ENCODE results near the gene NEGR1. TPM values are rescaled to one million over a fixed set of nuclear protein-coding genes. Genes with fewer than 3 reads are reported as not detected.

The NEGR1 gene
- total and polyA plus RNA-seq, 7 donors = 0.69 to 69.2 (median 42.5) TPM

DNA sequence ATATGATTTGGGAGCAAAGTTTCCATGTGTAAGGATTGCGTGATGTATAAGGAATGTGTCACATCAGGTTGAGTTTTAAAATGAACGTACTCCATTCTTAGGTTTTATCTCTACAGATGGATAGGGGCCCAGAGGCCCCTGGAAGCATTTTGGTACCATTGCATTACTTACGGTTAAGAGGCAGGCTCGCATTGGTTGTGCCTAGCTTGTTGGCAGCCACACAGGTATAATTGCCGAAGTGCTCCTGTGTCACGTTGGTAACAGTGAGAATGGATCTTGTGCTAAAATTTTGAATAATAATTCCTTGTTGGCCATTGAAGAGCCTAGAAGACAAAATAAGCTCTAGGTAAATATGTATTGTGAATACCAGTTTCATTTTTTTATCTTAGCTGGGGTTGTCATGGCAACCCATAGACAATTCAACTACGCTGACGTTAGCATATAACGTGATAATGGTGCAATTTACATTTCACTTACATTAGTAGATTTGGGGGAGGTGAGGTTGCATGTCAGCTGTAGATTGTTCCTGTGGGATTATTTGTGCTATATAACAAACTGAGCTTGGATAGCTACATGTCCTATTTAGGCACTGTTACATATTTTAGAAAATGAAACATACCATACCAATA is 689.6 kb downstream of the NEGR1 start:
- TF ChIP-seq POLR2A (IDR thresholded peaks at IDR 0.05) = no peak
- no peak for TF ChIP-seq EP300 (IDR thresholded peaks at IDR 0.05)
- TF ChIP-seq POLR2AphosphoS5 (IDR thresholded peaks at IDR 0.05) = no peak
- TF ChIP-seq, protein P1, sequence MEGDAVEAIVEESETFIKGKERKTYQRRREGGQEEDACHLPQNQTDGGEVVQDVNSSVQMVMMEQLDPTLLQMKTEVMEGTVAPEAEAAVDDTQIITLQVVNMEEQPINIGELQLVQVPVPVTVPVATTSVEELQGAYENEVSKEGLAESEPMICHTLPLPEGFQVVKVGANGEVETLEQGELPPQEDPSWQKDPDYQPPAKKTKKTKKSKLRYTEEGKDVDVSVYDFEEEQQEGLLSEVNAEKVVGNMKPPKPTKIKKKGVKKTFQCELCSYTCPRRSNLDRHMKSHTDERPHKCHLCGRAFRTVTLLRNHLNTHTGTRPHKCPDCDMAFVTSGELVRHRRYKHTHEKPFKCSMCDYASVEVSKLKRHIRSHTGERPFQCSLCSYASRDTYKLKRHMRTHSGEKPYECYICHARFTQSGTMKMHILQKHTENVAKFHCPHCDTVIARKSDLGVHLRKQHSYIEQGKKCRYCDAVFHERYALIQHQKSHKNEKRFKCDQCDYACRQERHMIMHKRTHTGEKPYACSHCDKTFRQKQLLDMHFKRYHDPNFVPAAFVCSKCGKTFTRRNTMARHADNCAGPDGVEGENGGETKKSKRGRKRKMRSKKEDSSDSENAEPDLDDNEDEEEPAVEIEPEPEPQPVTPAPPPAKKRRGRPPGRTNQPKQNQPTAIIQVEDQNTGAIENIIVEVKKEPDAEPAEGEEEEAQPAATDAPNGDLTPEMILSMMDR (IDR thresholded peaks at IDR 0.05) = no peak
- Histone ChIP-seq H3K4me1 (peaks cover 0 to 15% (median 10%) of the 10 kb centered on the region in 4 donors), H3K4me3 (no peak overlapping the region), H3K27ac (no peak overlapping the region), H3K36me3 (peaks cover 0 to 4% (median 0%) of the 10 kb centered on the region in 4 donors), H3K9me3 (no peaks in the 10 kb centered on the region), H3K27me3 (no peaks in the 10 kb centered on the region)
- 74 to 75% methylated on average over 9 of the region's 9 CpGs for WGBS, 2 donors
- intact Hi-C loops (cut with DNase I) = no loop called here
- DNase-seq = no peak

DNA sequence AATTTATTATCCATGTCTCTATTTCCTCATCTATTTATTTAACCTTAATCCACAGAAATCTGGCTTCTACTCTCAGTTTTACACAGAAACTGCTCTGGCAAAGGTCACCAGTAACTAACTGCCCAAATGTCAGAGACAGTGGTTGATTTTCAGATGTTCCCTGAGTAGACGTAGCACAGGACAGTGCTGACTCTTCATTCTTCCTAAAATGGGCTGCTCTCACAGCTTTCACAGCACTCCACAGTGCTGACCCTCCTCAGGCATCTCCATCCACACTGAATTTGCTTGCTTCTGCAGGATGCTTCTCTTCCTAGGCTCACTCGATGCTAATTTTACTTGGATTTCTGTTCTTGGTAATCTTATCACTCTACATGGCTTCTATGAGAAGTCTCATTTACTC is 693.3 kb downstream of the NEGR1 start:
- Histone ChIP-seq H3K4me1 (peaks cover 0 to 15% (median 10%) of the 10 kb centered on the region in 4 donors), H3K9me3 (no peaks in the 10 kb centered on the region), H3K27me3 (no peaks in the 10 kb centered on the region), H3K4me3 (no peak overlapping the region), H3K36me3 (peaks cover 0 to 4% (median 0%) of the 10 kb centered on the region in 4 donors), H3K27ac (no peak overlapping the region)
- 74 to 79% methylated on average over 2 of the region's 2 CpGs for WGBS, 2 donors
- intact Hi-C loops (cut with DNase I) = no loop called here
- TF ChIP-seq, protein P1 (IDR thresholded peaks at IDR 0.05) = no peak
- TF ChIP-seq POLR2A (IDR thresholded peaks at IDR 0.05) = no peak
- no peak for TF ChIP-seq EP300 (IDR thresholded peaks at IDR 0.05)
- no peak for TF ChIP-seq POLR2AphosphoS5 (IDR thresholded peaks at IDR 0.05)
- no peak for DNase-seq

GRCh38 chr1:71587961-71588360 is 694.4 kb downstream of the NEGR1 start:
- no peak for DNase-seq
- intact Hi-C loops (cut with DNase I) = no loop called here
- Histone ChIP-seq H3K4me3 (no peak overlapping the region), H3K27me3 (no peaks in the 10 kb centered on the region), H3K27ac (no peak overlapping the region), H3K36me3 (peaks cover 0 to 4% (median 0%) of the 10 kb centered on the region in 4 donors), H3K9me3 (no peaks in the 10 kb centered on the region), H3K4me1 (peaks cover 0 to 15% (median 10%) of the 10 kb centered on the region in 4 donors)
- TF ChIP-seq POLR2A (IDR thresholded peaks at IDR 0.05) = no peak
- TF ChIP-seq POLR2AphosphoS5 (IDR thresholded peaks at IDR 0.05) = no peak
- TF ChIP-seq, protein P1 (IDR thresholded peaks at IDR 0.05) = peak in 2 of 4 experiments; percentile 23 to 43
- no peak for TF ChIP-seq EP300 (IDR thresholded peaks at IDR 0.05)
- WGBS, 2 donors = 31 to 45% methylated on average over 3 of the region's 3 CpGs

DNA sequence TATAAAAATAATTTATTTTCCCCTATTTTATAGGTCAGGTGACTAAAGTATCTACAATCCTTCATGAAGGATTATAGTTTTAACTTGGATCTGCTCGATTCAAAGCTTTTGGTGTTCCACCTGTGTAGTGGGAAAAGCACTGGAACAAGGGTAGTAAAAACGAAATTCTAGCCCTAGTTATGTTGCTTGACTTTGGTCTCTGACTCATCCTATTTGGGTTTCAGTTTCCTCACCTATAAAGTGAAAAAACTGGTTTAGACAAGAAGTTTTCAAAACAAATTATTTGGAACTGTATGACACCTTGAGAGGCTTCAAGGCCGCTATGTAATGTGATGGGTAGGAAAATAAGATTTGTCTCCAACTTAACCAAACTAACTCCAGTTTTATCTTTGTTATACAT is 696.3 kb downstream of the NEGR1 start:
- TF ChIP-seq POLR2A (IDR thresholded peaks at IDR 0.05) (no peak), POLR2AphosphoS5 (IDR thresholded peaks at IDR 0.05) (no peak), EP300 (IDR thresholded peaks at IDR 0.05) (no peak)
- TF ChIP-seq, protein P1 (IDR thresholded peaks at IDR 0.05) = no peak
- no peaks in the 10 kb centered on the region for H3K9me3 ChIP-seq
- intact Hi-C loops (cut with DNase I) = no loop called here

More for the DNA sequence above, 696.3 kb downstream of the NEGR1 start:
- no peak for DNase-seq
- H3K36me3 ChIP-seq = no peaks in the 10 kb centered on the region
- no peaks in the 10 kb centered on the region for H3K27me3 ChIP-seq
- 39 to 67% methylated on average over 3 of the region's 3 CpGs for WGBS, 2 donors
- no peak overlapping the region for H3K4me3 ChIP-seq
- peaks cover 0 to 15% (median 10%) of the 10 kb centered on the region in 4 donors for H3K4me1 ChIP-seq
- H3K27ac ChIP-seq = no peak overlapping the region
